Measurements from ENCODE around the gene FBXO24. TPM values are rescaled to one million over a fixed set of nuclear protein-coding genes. Genes with fewer than 3 reads are reported as not detected.
"Not testable (repeated sequence)": the region's sequence is repeated elsewhere in the genome, so short reads cannot be mapped to it uniquely, and the experiment has no call there.

The FBXO24 gene
- total and polyA plus RNA-seq, 3 experiments from 2014 or later: 0.47 to 0.50 TPM; not detected in 1

DNA sequence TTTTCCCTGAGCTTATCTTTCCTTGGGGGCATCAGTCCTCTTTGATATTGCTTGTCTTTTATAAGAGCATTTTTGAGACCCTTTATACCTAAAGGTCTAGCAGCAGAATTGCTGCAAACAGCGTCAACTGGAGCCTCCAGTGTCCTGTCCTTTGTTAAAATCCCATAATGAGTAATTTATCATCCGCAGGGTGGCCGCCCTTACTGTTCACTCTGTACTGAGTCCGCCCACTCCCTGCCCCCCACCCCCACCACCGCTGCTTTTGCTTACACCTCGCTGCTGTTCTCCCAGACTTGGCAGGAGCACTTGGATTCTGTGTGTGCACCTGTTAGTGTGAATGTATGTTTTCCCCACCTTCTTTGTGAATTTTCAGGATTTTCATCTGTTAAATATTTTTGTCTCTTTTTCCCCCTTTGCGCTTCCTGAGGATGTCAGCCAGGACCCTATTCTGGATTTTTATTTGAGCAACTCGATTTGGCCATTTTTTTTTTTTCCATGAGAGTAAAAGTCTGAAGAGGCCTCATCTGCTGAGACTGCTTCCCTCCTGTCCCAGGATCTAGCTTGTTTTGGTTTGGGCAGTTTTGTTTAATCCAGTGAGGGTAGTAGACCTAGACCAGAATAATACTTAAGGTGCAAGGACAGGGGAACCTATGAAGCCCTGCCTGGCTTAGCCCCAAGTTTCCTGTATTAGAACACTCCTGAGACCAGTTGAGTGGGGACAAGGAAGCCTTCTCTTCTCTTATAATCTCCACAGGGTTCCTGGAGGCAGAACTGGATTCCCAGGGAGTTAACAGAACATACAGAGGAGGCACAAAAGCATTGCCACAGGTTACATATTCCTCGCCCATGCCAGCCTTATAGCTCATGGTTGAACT is 39.0 kb upstream of the FBXO24 start:
- Histone ChIP-seq H3K4me1 (ENCODE audit: insufficient read depth, low read length) (peaks cover 83% of the 10 kb centered on the region), H3K4me3 (ENCODE audit: low read length) (peak overlapping the region; percentile 46), H3K27me3 (ENCODE audit: insufficient read depth, low read length, poor library complexity, severe bottlenecking) (no peaks in the 10 kb centered on the region), H3K36me3 (ENCODE audit: insufficient read depth, low read length) (no peaks in the 10 kb centered on the region), H3K9me3 (ENCODE audit: low read length) (no peaks in the 10 kb centered on the region), H3K27ac (ENCODE audit: low read depth, low read length) (peak overlapping the region; percentile 70)
- no peaks in the 10 kb centered on the region for H3K9me3 Mint-ChIP-seq
- H3K4me3 Mint-ChIP-seq: peak overlapping the region; percentile 60 to 98 (median 96)
- no peak for DNase-seq
- H3K4me1 Mint-ChIP-seq: peaks cover 82 to 86% (median 86%) of the 10 kb centered on the region in 3 donors
- peak overlapping the region; percentile 86 to 99 (median 98) for H3K27ac Mint-ChIP-seq
- ChIA-PET POLR2A (interaction anchor here (1.2 to 3.5 kb wide), 3 partner anchors 8 to 118 kb away, joined by 3 to 18 read pairs (median 3); partner anchors contain the start of genes AGFG2, FBXO24 and LRCH4), CTCF (interaction anchor here (0.8 to 6.9 kb wide), 6 partner anchors 15 to 119 kb away, joined by 3 to 104 read pairs (median 8); partner anchors contain the start of genes TSC22D4 and ZCWPW1)
- peaks cover 7 to 17% (median 15%) of the 10 kb centered on the region in 3 donors for H3K36me3 Mint-ChIP-seq
- no peaks in the 10 kb centered on the region for H3K27me3 Mint-ChIP-seq

DNA sequence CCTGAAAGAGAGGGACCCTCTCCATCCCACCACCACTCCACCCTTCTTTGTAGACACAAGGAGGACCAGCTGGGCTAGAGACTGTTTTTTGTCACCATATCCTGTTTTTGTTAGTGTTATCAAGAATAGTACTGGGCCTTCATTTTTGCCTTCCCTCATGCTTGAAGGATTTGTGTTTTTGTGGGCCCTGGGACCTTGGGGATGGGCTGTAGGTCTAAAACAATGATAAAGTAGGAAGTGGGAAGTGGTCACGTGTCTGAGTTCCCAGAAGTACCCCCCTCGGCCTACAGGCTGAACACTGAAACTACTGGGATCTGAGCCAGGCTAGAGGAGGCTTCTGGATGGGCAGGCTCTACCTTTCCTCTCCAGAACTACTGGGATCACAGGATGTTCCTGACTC is 38.3 kb upstream of the FBXO24 start:
- POLR2A ChIA-PET: interaction anchor here (1.2 to 3.5 kb wide), 4 partner anchors 9 to 119 kb away, joined by 3 to 18 read pairs (median 6); partner anchors contain the start of genes AGFG2, FBXO24 and LRCH4
- Mint-ChIP-seq H3K4me3 (peak overlapping the region; percentile 60 to 98 (median 96)), H3K4me1 (peaks cover 78 to 84% (median 82%) of the 10 kb centered on the region in 3 donors), H3K27ac (peak overlapping the region; percentile 86 to 99 (median 98)), H3K9me3 (no peaks in the 10 kb centered on the region), H3K27me3 (no peaks in the 10 kb centered on the region), H3K36me3 (peaks cover 7 to 25% (median 20%) of the 10 kb centered on the region in 3 donors)
- Histone ChIP-seq H3K4me1 (ENCODE audit: insufficient read depth, low read length) (peaks cover 76% of the 10 kb centered on the region), H3K36me3 (ENCODE audit: insufficient read depth, low read length) (no peaks in the 10 kb centered on the region), H3K27ac (ENCODE audit: low read depth, low read length) (no peak overlapping the region), H3K9me3 (ENCODE audit: low read length) (no peaks in the 10 kb centered on the region), H3K4me3 (ENCODE audit: low read length) (peak overlapping the region; percentile 24), H3K27me3 (ENCODE audit: insufficient read depth, low read length, poor library complexity, severe bottlenecking) (no peaks in the 10 kb centered on the region)
- CTCF ChIA-PET: interaction anchor here (1.1 to 6.9 kb wide), 6 partner anchors 9 to 78 kb away, joined by 3 to 104 read pairs (median 10); partner anchors contain the start of genes AGFG2 and TSC22D4
- no peak for DNase-seq

DNA sequence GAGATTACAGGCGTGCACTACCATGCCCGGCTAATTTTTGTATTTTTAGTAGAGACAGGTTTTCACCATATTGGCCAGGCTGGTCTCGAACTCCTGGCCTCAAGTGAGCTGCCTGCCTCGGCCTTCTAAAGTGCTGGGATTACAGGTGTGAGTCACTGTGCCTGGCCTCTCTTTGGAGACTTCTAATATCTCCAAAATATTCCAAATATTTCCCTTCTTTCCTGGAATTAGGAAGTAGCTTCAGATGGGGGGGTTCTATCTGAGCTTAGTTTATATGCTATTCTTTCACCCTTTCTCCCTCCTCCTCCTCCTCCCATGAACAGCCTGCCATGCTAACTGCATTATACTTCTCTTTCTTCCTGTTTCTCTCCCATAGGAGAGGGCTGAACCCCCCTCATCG is 37.7 kb upstream of the FBXO24 start:
- POLR2A ChIA-PET: interaction anchor here (0.6 to 3.5 kb wide), 4 partner anchors 9 to 71 kb away, joined by 3 to 18 read pairs (median 6); partner anchors contain the start of genes AGFG2, FBXO24, LRCH4 and TSC22D4
- peak overlapping the region in 6 of 7 donors; percentile 34 to 98 (median 58) for H3K4me3 Mint-ChIP-seq

DNA sequence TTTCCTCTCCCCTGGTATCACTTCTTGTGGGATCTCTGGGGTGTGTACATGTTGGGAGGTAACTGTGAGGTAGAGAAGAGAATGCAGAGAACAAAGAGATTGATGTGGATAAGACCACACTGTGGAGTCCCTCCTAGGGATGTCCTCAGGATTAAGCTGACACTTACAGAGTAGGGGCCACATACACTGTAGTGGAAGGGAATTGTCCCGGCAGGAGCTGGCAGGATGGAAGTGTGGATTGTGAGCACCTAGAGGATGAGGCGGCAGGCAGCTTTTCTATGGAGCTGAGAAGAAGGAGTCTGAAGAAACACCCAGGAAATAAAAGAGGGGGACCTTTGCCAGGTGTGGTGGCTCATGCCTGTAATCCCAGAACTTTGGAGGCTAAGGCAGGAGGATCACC is 33.6 kb upstream of the FBXO24 start:
- peaks cover 35 to 37% (median 36%) of the 10 kb centered on the region in 3 donors for H3K4me1 Mint-ChIP-seq
- H3K9me3 Mint-ChIP-seq: no peaks in the 10 kb centered on the region
- DNase-seq: no peak
- Histone ChIP-seq H3K4me1 (ENCODE audit: insufficient read depth, low read length) (peaks cover 31% of the 10 kb centered on the region), H3K36me3 (ENCODE audit: insufficient read depth, low read length) (peaks cover 22% of the 10 kb centered on the region), H3K4me3 (ENCODE audit: low read length) (no peak overlapping the region), H3K9me3 (ENCODE audit: low read length) (no peaks in the 10 kb centered on the region), H3K27me3 (ENCODE audit: insufficient read depth, low read length, poor library complexity, severe bottlenecking) (no peaks in the 10 kb centered on the region), H3K27ac (ENCODE audit: low read depth, low read length) (no peak overlapping the region)
- ChIA-PET POLR2A (no interaction called here), CTCF (interaction anchor here (1.2 to 16.7 kb wide), 4 partner anchors 11 to 140 kb away, joined by 3 to 174 read pairs (median 5); partner anchors contain the start of genes NYAP1 and TSC22D4)
- H3K36me3 Mint-ChIP-seq: peaks cover 12 to 64% (median 33%) of the 10 kb centered on the region in 3 donors
- peak overlapping the region; percentile 34 to 85 (median 66) for H3K27ac Mint-ChIP-seq
- H3K27me3 Mint-ChIP-seq: no peaks in the 10 kb centered on the region
- H3K4me3 Mint-ChIP-seq: peak overlapping the region in 1 of 7 donors; percentile 73

More for the DNA sequence above, 37.7 kb upstream of the FBXO24 start:
- H3K27me3 ChIP-seq (ENCODE audit: insufficient read depth, low read length, poor library complexity, severe bottlenecking); H3K9me3 Mint-ChIP-seq; H3K27ac ChIP-seq (ENCODE audit: low read depth, low read length); DNase-seq; H3K4me3 ChIP-seq (ENCODE audit: low read length); H3K9me3 ChIP-seq (ENCODE audit: low read length); H3K36me3 ChIP-seq (ENCODE audit: insufficient read depth, low read length); H3K27me3 Mint-ChIP-seq: not testable (repeated sequence)
- Mint-ChIP-seq H3K27ac (peak overlapping the region; percentile 86 to 99 (median 98)), H3K4me1 (peaks cover 74 to 78% (median 77%) of the 10 kb centered on the region in 3 donors), H3K36me3 (peaks cover 7 to 30% (median 20%) of the 10 kb centered on the region in 3 donors)
- H3K4me1 ChIP-seq (ENCODE audit: insufficient read depth, low read length): peaks cover 70% of the 10 kb centered on the region
- CTCF ChIA-PET: interaction anchor here (1.1 to 6.9 kb wide), 6 partner anchors 9 to 143 kb away, joined by 4 to 104 read pairs (median 10); partner anchors contain the start of genes AGFG2 and TSC22D4

DNA sequence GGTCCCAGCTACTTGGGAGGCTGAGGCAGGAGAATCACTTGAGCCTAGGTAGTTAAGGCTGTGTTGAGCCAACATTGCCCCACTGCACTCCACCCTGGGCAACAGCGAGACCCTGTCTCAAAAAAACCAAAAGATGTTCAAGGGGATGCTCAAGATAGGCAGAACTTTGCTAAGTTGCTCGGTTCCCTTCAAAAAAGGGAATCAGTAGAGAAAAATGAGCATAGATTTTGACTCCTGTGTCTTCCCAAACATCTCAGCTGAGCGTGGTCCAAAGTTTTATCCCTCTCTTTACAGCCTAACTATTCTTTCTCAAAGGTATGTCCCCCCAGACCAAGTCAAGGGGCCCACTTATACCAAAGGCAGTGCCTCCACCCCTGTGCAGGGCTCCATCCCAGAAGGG is 33.1 kb upstream of the FBXO24 start:
- POLR2A ChIA-PET: no interaction called here
- no peaks in the 10 kb centered on the region for H3K9me3 ChIP-seq (ENCODE audit: low read length)
- H3K27me3 Mint-ChIP-seq: no peaks in the 10 kb centered on the region

DNA sequence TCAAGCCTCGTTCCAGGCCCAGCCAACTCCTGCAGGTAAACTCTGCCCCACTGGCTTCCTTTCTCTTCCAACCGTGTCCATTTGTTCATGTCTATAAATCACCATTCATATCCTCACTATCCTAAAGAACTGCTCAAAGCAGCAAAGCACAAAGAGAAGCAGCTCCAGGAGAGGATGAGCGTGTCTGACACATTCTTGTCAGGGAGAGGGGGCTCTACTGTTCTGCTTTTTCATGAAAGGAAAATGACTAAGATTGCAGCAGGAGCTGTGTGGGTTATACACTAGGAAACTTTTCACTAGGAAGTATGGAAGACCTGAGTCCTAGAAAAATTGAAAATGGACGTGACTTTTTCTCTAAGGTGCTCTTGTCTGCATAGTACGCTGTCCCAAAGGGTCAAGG is 30.4 kb upstream of the FBXO24 start:
- Mint-ChIP-seq H3K4me1 (peaks cover 13 to 15% (median 14%) of the 10 kb centered on the region in 3 donors), H3K4me3 (no peak overlapping the region), H3K27ac (peak overlapping the region in 7 of 8 donors; percentile 43 to 83 (median 70)), H3K9me3 (no peaks in the 10 kb centered on the region), H3K27me3 (no peaks in the 10 kb centered on the region), H3K36me3 (peaks cover 6 to 71% (median 22%) of the 10 kb centered on the region in 3 donors)
- Histone ChIP-seq H3K4me1 (ENCODE audit: insufficient read depth, low read length) (peaks cover 10% of the 10 kb centered on the region), H3K4me3 (ENCODE audit: low read length) (no peak overlapping the region), H3K27ac (ENCODE audit: low read depth, low read length) (no peak overlapping the region), H3K27me3 (ENCODE audit: insufficient read depth, low read length, poor library complexity, severe bottlenecking) (no peaks in the 10 kb centered on the region), H3K36me3 (ENCODE audit: insufficient read depth, low read length) (peaks cover 22% of the 10 kb centered on the region), H3K9me3 (ENCODE audit: low read length) (no peaks in the 10 kb centered on the region)
- ChIA-PET POLR2A (interaction anchor here (0.9 kb wide), 1 partner anchor 17 kb away, joined by 4 read pairs; the partner anchor contains the start of gene AGFG2), CTCF (interaction anchor here (0.9 to 16.7 kb wide), 6 partner anchors 8 to 86 kb away, joined by 3 to 174 read pairs (median 4); partner anchors contain the start of genes NYAP1 and TSC22D4)
- DNase-seq: no peak

More for the DNA sequence above, 33.1 kb upstream of the FBXO24 start:
- Histone ChIP-seq H3K4me3 (ENCODE audit: low read length) (no peak overlapping the region), H3K27me3 (ENCODE audit: insufficient read depth, low read length, poor library complexity, severe bottlenecking) (no peaks in the 10 kb centered on the region), H3K4me1 (ENCODE audit: insufficient read depth, low read length) (peaks cover 26% of the 10 kb centered on the region), H3K27ac (ENCODE audit: low read depth, low read length) (no peak overlapping the region), H3K36me3 (ENCODE audit: insufficient read depth, low read length) (peaks cover 22% of the 10 kb centered on the region)
- DNase-seq: no peak
- H3K4me3 Mint-ChIP-seq: peak overlapping the region in 1 of 7 donors; percentile 72
- CTCF ChIA-PET: interaction anchor here (1.2 to 16.7 kb wide), 4 partner anchors 11 to 139 kb away, joined by 3 to 174 read pairs (median 5); partner anchors contain the start of genes NYAP1 and TSC22D4
- no peaks in the 10 kb centered on the region for H3K9me3 Mint-ChIP-seq
- peaks cover 12 to 63% (median 29%) of the 10 kb centered on the region in 3 donors for H3K36me3 Mint-ChIP-seq
- H3K27ac Mint-ChIP-seq: peak overlapping the region in 3 of 8 donors; percentile 24 to 85 (median 57)
- peaks cover 30 to 32% (median 31%) of the 10 kb centered on the region in 3 donors for H3K4me1 Mint-ChIP-seq

DNA sequence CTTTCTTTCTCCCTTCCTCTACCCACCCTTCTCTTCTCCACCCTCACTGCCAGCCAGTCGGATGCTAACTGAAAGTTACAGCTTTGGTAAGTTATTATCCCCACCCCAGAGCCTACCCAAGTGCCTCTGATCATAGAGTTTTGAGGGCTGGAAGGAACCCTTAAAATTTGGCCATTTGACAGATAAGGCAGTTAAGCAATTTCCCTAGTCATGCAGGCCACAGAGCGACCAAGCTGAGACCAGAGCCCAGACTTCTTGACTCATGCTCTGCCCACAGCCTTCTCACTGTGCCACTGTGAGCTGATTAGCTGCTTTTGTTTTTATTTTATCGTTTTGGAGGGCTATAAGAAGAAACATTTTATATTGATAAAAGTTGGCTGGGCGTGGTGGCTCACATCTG is 29.6 kb upstream of the FBXO24 start:
- Histone ChIP-seq H3K9me3 (ENCODE audit: low read length) (no peaks in the 10 kb centered on the region), H3K27me3 (ENCODE audit: insufficient read depth, low read length, poor library complexity, severe bottlenecking) (no peaks in the 10 kb centered on the region), H3K4me3 (ENCODE audit: low read length) (no peak overlapping the region), H3K27ac (ENCODE audit: low read depth, low read length) (no peak overlapping the region), H3K36me3 (ENCODE audit: insufficient read depth, low read length) (peaks cover 22% of the 10 kb centered on the region), H3K4me1 (ENCODE audit: insufficient read depth, low read length) (peaks cover 9% of the 10 kb centered on the region)
- POLR2A ChIA-PET: no interaction called here
- peaks cover 5 to 72% (median 22%) of the 10 kb centered on the region in 3 donors for H3K36me3 Mint-ChIP-seq
- no peak overlapping the region for H3K4me3 Mint-ChIP-seq
- H3K27ac Mint-ChIP-seq: peak overlapping the region in 4 of 8 donors; percentile 55 to 74 (median 66)
- H3K4me1 Mint-ChIP-seq: peaks cover 12 to 14% (median 14%) of the 10 kb centered on the region in 3 donors
- CTCF ChIA-PET: interaction anchor here (1.4 to 16.7 kb wide), 3 partner anchors 15 to 87 kb away, joined by 3 to 174 read pairs (median 9); partner anchors contain the start of genes NYAP1 and TSC22D4
- no peaks in the 10 kb centered on the region for H3K9me3 Mint-ChIP-seq
- no peak for DNase-seq
- H3K27me3 Mint-ChIP-seq: no peaks in the 10 kb centered on the region
